Measurements from ENCODE around the gene DENND4A.
"Not testable (repeated sequence)": the region's sequence is repeated elsewhere in the genome, so short reads cannot be mapped to it uniquely, and the experiment has no call there.

DENND4A gene

GRCh38 chr15:65818927-65819562, 27.0 kb upstream of the DENND4A start:
- DNase-seq: no peak

GRCh38 chr15:65816441-65816840, 24.3 kb upstream of the DENND4A start:
- no peak for DNase-seq

GRCh38 chr15:65816008-65816407, 23.9 kb upstream of the DENND4A start:
- DNase-seq: not testable (repeated sequence)

GRCh38 chr15:65814271-65814670, 22.2 kb upstream of the DENND4A start:
- DNase-seq: not testable (repeated sequence)

GRCh38 chr15:65812916-65813315, 20.8 kb upstream of the DENND4A start:
- DNase-seq: no peak

GRCh38 chr15:65812467-65812866, 20.4 kb upstream of the DENND4A start:
- DNase-seq: no peak

GRCh38 chr15:65811835-65812234, 19.7 kb upstream of the DENND4A start:
- no peak for DNase-seq

- DNase-seq: not testable (repeated sequence)
Observed at GRCh38 chr15:65811011-65811733, 19.1 kb upstream of the DENND4A start.

- no peak for DNase-seq
Observed at GRCh38 chr15:65806397-65806796, 14.3 kb upstream of the DENND4A start.

- no peak for DNase-seq
Observed at GRCh38 chr15:65805019-65805745, 13.1 kb upstream of the DENND4A start.

GRCh38 chr15:65804252-65804931, 12.3 kb upstream of the DENND4A start:
- DNase-seq: no peak

- no peak for DNase-seq
Observed at GRCh38 chr15:65801229-65801805, 9.2 kb upstream of the DENND4A start.

- no peak for DNase-seq
Observed at GRCh38 chr15:65796610-65797078, 4.6 kb upstream of the DENND4A start.

GRCh38 chr15:65795663-65796216, 3.6 kb upstream of the DENND4A start:
- no peak for DNase-seq

GRCh38 chr15:65793818-65794104, 1.7 kb upstream of the DENND4A start:
- DNase-seq: no peak

- no peak for DNase-seq
Observed at GRCh38 chr15:65792988-65793817, 1.1 kb upstream of the DENND4A start.

- DNase-seq: no peak
Observed at GRCh38 chr15:65791335-65792137, 557 bp downstream of the DENND4A start.

GRCh38 chr15:65790694-65791334, 1.3 kb downstream of the DENND4A start:
- DNase-seq: no peak

- DNase-seq: no peak
Observed at GRCh38 chr15:65789759-65790425, 2.2 kb downstream of the DENND4A start.

- no peak for DNase-seq
Observed at GRCh38 chr15:65789105-65789504, 3.0 kb downstream of the DENND4A start.

Data from cortex of kidney (tissue), 1 donor.